Choroid plexus epithelial cell (primary cell): ENCODE data around the gene HRC.

Experiments used
- DNase-seq: peaks from one replicate; pipeline ENCODE4 v3.0.0-alpha.2; 2010; ENCODE audit warnings: low read depth
- H3K4me3 ChIP-seq: 2 replicates; pipeline ENCODE4 v1.5.1; 2011; ENCODE audit warnings: low read depth, mild to moderate bottlenecking, control low read depth, low read length, moderate library complexity
- TF ChIP-seq, protein P1 (sequence below): conservative IDR thresholded peaks from 2 replicates; pipeline ENCODE4 v1.5.1; 2011; ENCODE audit warnings: low read depth, mild to moderate bottlenecking, control low read depth, inconsistent platforms, low read length, moderate library complexity

HRC gene

GRCh38 chr19:49160450-49161189 lies 5.4 kb upstream of the HRC start:
- TF ChIP-seq, protein P1, sequence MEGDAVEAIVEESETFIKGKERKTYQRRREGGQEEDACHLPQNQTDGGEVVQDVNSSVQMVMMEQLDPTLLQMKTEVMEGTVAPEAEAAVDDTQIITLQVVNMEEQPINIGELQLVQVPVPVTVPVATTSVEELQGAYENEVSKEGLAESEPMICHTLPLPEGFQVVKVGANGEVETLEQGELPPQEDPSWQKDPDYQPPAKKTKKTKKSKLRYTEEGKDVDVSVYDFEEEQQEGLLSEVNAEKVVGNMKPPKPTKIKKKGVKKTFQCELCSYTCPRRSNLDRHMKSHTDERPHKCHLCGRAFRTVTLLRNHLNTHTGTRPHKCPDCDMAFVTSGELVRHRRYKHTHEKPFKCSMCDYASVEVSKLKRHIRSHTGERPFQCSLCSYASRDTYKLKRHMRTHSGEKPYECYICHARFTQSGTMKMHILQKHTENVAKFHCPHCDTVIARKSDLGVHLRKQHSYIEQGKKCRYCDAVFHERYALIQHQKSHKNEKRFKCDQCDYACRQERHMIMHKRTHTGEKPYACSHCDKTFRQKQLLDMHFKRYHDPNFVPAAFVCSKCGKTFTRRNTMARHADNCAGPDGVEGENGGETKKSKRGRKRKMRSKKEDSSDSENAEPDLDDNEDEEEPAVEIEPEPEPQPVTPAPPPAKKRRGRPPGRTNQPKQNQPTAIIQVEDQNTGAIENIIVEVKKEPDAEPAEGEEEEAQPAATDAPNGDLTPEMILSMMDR: no peak
- no peak for DNase-seq
- H3K4me3 ChIP-seq: no peak overlapping the region

GRCh38 chr19:49157445-49158224 lies 2.4 kb upstream of the HRC start, which contains the start of gene TRPM4:
Gene TRPM4, plus strand, starts transcription at chr19:49157792. Its CDS starts 75 bp downstream, at chr19:49157867.
- H3K4me3 ChIP-seq: peak within 1 kb of the TSS; percentile 96
- DNase-seq: peak; percentile 79
- TF ChIP-seq, protein P1: no peak

DNA sequence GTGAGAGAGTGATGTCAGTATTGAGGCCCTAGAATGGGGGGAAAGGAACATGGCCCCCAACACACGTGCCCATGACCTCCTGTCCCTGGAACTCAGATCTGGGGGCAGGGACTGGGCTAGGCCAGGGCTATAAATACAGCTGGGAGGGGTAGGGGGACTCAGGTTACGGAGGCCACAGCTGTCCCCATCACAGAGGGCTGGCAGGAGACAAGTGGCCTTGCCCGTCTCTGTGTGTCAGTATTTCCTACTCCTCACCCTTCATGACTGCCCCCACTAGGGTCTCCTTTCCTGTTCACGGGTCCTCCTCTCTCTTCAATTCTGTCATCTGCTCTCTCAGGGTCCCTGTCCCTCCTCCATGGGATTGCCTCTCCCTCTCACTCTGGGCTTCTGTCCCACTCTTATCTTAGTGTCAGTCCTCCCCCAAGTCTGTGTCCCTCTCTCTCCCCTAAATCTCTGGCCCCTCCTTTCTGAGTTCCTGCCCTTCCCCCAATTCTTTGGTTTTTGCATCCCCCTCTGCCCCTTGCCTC lies 687 bp upstream of the HRC start:
- TF ChIP-seq, protein P1: no peak
- H3K4me3 ChIP-seq: no peak overlapping the region
- DNase-seq: no peak

GRCh38 chr19:49154279-49154678 lies 917 bp downstream of the HRC start:
- H3K4me3 ChIP-seq: no peak overlapping the region
- TF ChIP-seq, protein P1: no peak
- DNase-seq: no peak

GRCh38 chr19:49153167-49153809 lies 1.9 kb downstream of the HRC start:
- TF ChIP-seq, protein P1: no peak
- no peak for DNase-seq
- no peak overlapping the region for H3K4me3 ChIP-seq

GRCh38 chr19:49152119-49152550 lies 3.1 kb downstream of the HRC start:
- H3K4me3 ChIP-seq: no peak overlapping the region
- DNase-seq: no peak
- TF ChIP-seq, protein P1: no peak
